ENCODE results near the gene MYL11.
"Not testable (repeated sequence)": the region's sequence is repeated elsewhere in the genome, so short reads cannot be mapped to it uniquely, and the experiment has no call there.

The MYL11 gene, protein sequence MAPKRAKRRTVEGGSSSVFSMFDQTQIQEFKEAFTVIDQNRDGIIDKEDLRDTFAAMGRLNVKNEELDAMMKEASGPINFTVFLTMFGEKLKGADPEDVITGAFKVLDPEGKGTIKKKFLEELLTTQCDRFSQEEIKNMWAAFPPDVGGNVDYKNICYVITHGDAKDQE

DNA sequence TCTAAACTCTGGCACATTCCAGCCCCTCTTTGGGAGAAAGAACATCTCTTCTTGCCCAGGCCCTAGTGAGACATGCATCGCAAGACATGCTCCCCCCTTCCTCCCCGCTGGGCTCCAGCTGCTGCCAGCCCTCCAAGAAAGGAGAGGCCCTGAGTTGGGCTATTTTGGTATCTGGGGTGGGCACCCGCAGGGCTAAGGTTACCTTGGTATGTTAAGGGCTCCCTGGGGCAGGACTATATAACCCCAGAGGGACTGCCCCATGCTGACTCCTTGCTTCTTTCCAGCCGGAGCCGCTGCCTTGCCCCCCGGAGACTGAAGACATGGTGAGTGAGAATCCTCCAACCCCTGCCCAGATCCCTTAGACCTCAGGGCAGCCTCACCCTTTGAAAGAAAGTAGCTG, at the start of gene MYL11:
TSS of gene MYL11 (plus strand) at position 265 of the 400 bp plus-strand sequence. CDS start at position 321, 56 bp downstream.
- DNase-seq: no peak

DNA sequence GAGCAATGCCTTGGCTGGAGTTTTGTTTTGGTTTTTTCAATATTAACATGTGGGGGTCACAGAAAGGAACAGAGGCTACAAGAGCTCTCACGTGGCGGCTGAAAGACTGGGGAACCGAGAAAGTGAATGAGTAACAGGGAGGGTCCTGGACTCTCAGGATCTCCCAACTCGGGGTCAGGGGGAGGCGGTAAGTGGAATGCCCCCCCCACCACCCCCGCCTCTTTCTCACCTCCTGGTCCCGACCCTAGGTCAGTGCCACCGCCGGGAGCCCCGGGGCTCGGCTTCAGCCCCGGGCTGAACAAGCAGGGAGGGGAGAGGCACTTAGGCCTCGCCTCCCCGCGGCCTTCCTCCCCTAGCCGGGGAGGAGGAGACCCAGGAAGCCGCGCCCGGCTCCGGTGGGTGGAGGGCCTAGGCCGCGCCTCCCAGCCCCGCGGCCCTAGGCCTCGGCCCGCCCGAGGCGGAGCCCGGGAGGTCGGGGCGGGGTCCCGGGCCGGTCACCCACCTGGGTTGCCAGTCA, 40.1 kb upstream of the MYL11 start:
- DNase-seq: peak; percentile 77

DNA sequence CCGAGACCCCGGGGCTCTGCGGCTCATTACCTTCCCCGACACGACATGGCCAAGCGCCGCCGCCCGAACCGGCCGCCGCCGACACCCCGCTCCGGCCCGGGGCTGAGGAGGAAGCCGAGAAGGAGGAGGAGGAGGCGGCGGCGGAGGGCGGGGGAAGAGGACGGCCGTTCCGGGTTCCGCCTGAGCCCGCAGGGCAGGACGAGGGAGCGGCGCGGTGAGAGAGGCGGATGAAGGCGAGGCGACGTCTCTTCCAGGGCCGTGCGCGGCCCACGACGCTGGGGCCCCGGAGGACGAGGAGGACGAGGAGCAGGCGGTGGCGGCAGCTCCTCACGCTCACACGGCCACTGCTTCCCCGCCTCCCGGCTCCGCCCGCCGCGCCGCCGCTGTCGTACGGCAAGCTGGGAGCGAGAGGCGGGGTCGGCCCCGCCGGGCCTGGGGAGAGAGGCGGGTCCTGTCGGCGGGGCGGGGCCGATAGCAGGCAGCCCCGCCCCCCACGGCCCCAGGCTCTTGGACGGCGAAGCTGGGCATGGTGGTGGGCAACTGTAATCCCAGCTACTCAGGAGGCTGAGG, 39.5 kb upstream of the MYL11 start:
- peak; percentile 87 for DNase-seq

DNA sequence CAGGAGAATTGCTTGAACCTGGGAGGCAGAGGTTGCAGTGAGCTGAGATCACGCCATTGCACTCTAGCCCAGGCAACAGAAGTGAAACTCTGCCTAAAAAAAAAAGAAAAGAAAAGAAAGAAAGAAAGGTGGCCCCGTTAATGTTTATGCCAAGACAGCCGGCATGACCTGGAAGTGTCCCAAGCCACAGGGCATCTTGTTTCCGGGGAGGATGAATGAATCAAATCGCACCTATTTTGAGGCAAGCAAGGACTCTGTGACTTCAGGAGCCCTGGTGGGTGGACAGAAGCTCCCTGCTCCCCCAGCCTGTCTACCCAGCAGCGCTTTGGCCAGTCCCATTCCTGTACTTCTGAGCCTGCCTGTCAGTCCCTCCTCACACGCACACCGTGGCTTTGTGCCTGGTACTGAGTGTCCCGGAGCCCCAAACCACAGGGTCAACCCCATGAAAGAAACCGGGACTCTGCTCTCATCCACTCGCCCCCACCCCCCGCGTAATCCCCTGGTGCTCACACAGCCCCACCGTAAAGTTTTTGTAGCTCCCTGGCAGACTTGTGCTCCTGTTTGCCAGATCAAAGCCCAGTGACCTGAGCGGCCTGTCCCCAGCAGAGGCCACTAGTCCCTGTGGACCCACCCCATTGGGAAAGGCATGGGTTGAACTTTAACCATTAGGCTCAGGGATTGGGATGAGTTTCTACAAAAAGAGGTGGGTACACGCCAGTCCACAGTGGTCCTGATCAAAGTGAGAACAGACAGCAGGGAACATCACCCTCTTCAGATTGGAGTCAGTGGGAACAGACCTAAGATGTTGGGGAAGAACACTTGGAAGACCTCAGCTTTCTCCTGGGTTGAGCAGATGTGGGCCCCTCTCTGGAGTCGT, 38.8 kb upstream of the MYL11 start:
- DNase-seq: no peak

DNA sequence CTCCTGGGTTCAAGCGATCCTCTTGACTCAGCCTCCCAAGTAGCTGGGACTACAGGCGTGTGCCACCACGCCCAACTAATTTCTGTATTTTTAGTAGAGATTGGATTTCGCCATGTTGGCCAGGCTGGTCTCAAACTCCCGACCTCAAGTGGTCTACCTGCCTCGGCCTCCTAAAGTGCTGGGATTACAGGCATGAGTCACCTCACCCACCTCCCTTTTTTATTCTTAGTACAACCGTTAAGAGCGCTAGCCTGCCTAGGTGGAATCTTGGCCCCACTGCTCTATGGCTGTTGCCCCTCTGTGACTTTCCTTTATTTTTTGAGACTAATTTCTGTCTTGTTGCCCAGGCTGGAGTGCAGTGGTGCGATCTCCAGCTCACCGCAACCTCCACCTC, 36.6 kb upstream of the MYL11 start:
- DNase-seq: not testable (repeated sequence)

DNA sequence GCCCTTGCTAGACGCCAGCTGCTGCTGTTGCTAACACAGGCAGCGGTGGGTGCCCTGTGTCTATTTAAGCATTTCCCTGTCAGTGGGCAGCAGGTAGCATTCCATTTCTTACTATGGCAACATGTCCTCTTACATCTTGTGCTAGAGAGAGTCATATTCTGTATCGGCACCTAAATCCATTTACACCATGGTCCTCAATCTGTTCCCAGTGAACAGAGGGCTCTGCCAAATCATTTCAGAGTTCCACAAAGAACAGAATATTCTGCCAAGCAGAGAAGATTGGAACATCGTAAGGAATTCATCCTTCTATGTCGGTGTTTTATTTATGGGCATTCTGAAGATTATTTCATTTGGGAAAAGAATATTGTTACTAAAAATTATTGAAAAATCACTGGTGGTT, 35.9 kb upstream of the MYL11 start:
- not testable (repeated sequence) for DNase-seq

DNA sequence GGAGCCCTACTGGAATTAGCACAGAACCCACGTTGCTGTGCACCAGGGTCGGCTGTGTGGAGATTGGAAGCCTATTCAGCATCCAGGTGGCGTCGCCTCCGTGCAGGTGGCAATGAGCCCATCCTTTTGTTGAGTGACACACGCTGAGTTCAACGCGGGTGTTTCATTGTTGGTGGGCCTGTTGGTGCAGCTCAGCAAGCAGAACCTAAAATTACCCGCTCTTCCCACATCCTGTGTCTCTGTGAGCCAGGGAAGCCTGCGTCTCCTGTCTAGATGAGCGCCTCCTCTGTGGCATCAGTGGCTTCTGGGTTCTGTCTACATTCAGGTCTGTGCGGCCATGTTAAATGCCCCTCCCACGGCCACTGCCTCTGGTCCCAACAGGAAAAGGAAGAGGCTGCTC, 34.0 kb upstream of the MYL11 start:
- DNase-seq: no peak

DNA sequence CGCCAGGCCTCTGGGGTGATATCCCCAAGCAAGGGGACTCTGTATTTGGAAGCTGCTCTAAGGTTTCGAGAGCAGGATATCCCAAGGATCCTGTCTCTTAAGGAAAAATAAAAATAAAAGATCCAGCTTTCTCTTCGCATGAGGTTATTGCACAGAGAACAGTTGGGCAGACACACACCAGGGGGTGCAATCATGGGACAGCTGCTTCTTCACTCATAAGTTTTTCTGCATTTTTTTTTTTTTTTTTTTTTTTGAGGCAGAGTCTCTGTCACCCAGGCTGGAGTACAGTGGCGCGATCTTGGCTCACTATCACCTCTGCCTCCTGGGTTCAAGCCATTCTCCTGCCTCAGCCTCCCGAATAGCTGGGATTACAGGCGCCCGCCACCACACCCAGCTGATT, 32.6 kb upstream of the MYL11 start:
- not testable (repeated sequence) for DNase-seq

DNA sequence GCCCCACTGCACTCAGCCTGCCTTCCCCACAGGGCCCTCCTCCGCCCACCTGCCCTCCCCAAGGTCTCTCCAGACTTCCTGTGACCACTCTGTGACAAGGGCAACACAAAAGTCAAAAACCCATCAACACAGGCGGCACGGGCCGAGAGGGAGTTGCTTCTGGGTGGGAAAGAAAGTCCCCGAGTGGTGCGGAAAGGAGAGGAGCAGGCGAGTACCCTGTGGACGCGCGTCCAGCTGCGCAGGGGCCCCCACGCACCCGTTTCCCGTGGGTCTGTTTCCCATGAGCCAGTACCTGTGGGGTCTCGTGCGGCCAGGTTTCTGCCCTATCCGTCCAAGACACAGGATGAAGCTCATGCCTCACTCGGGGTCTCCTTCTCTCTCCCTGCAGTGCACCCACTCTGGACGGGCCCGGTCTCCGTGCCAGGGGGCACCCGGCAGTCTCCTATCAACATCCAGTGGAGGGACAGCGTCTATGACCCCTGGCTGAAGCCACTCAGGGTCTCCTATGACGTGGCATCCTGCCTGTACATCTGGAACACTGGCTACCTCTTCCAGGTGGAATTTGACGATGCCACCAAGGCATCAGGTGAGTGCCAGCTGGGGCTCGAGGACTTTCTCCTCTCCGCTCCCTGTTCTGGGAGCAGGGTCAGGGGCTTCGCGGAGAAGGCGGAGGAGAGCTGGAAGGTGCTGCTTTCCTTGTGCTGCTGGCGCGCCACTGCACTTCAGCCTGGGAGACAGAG, 31.7 kb upstream of the MYL11 start:
- DNase-seq: no peak

DNA sequence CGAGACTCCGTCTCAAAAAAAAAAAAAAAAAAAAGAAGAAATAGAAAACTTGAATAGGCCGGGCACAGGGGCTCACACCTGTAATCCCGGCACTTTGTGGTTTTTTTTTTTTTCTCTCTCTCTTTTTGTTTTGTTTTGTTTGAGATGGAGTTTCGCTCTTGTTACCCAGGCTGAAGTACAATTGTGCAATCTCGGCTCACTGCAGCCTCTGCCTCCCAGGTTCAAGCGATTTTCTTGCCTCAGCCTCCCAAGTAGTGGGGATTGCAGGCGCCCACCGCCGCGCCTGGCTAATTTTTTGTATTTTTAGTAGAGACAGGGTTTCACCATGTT, 31.1 kb upstream of the MYL11 start:
- not testable (repeated sequence) for DNase-seq

DNA sequence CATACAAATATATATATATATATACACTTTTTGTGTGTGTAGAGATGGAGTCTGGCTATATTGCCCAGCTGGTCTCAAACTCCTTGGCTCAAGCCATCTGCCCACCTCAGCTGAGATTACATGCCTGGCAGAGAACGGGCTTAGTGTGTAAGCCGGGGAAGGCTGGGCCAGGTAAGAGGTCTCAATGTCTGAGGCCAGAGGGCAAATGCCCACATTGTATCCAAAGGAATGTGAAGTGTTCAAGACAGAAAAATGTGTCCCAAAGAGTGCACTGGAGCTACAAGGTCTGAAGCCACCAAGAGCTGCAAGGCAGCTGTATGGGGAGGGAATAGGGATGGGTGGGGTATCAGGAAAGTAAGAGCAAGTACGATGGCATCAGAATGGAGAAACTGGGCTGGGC, 28.3 kb upstream of the MYL11 start:
- DNase-seq: no peak

DNA sequence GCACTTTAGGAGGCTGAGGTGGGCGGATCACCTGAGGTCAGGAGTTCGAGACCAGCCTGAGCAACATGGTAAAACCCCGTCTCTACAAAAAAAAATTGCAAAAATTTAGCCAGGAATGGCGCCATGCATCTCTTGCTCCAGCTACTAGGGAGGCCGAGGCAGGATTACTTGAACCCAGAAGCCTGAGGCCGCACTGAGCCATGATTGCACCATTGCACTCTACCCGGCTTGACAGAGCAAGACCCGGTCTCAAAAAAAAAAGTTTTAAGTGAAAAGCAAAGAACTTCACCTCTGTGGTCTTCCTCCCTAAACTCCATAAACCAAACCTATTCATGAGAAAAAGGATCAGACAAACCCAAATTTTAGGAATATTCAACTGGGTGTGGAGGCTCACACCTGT, 26.5 kb upstream of the MYL11 start:
- no peak for DNase-seq

DNA sequence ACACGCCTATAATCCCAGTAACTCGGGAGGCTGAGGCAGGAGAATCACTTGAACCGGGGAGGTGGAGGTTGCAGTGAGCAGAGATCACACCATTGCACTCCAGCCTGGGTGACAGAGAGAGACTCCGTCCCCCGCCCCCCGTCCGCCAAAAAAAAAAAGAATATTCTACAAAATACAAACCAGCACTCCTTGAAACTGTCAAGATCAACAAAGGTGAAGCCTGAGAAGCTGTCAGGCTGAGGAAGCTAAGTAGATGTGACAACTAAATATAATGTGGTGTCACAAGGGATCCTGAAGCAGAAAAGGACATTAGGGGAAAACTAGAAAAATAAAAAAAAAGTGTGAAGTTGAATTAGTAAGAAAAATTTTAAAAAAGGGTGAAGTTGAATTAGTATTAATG, 25.7 kb upstream of the MYL11 start:
- DNase-seq: no peak

DNA sequence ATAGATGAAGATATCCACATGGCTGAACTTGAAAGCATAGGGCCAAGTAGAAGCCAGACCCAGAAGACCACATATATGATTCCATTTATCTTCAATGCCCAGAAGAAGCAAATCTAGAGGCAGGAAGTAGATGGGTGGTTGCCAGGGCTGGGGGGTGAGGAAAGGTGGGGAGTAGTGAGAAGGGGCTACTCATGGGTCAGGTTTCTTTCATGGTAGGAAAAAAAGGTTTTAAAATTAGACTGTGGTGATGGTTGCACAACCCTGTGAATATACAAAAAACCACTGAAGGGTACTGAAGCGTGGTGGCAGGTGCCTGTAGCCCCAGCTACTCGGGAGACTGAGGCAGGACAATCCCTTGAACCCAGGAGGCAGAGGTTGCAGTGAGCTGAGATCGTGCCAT, 24.9 kb upstream of the MYL11 start:
- no peak for DNase-seq

DNA sequence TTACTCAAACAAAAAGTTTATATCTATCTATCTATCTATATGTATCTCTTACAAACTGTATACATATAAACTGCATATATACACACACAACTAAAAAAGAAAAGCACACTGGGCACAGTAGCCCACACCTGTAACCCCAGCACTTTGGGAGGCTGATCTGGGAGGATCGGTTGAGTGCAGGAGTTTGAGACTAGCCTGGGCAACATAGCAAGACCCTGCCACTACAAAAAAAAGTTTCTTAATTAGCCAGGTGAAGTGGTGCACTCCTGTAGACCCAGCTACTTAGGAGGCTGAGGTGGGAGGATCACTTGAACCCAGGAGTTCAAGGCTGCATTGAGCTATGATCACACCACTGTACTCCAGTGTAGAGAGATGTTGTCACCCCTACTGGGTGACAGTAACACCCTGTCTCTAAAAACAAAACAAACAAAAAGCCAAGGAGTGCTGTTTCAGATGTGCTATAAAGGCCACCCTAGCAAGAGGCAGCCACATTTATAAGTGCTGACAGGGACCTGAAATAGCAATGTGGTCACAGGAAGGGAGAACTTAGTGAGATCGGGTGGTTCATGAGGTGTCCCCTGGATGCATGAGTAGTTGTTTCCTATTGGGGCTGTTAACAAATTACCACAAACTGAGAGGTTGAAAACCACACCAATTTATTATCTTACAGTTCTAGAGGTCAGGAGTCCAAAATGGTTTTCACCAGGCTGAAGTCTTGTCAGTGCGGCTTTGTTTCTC, 24.3 kb upstream of the MYL11 start:
- no peak for DNase-seq

DNA sequence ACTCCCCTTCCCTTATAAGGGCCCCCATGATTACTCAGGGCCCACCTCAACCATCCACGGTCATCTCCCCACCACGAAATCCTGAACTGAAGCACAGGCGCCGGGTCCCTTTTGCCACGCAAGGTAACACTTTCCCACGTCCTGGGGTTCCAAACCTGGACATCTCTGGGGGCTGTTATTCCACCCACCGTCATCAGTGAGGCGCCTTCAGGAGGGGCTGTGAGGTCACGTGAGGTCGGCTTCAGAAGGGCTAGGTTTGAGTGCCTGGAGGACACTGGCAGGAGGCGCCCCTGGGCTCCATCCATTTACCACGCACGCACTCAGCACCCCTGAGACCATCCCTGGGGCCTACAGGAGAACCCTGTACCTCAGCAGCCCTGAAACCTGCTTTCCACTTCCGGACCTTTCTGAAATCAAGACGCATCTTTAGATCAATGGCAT, 23.6 kb upstream of the MYL11 start:
- no peak for DNase-seq

DNA sequence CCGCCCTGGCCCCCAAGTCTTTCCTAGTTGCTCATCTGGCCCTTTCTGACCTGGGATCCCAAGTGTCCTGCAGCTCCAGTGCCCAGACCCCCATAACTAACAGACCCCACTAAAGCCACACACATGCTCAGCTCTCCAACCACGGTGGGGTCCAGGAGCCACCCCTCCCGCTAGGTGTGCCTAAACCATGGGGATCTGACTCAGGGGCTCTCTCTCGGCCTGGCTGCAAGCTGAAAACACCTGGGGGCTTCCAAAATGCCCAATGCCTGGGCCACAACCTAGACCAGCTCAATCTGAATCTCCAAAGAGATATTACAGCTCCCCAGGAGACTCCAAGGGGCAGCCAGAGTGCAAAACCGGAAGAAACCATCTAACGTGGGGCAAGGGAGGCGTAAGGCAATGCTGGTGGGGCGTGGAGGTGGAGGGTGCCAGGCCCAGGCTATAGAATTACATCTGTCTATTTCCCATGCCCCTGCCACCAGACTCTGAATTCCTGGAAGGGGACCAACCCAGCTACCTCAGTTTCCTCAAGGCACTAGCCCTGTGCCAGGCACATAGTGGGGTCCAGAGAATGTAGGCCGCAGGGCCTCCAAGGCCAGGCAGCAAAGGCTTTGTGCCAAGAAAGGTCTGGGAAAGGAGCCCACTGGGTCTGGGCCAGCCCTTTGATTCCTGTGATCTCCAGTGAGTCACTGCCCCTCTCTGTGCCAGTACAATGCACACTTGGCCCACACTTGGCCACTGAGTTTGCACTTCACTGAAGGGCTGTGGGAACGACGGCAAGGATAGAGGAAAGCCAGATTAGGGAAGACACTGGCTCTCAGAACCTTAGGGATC, 22.8 kb upstream of the MYL11 start:
- peak; percentile 66 for DNase-seq

DNA sequence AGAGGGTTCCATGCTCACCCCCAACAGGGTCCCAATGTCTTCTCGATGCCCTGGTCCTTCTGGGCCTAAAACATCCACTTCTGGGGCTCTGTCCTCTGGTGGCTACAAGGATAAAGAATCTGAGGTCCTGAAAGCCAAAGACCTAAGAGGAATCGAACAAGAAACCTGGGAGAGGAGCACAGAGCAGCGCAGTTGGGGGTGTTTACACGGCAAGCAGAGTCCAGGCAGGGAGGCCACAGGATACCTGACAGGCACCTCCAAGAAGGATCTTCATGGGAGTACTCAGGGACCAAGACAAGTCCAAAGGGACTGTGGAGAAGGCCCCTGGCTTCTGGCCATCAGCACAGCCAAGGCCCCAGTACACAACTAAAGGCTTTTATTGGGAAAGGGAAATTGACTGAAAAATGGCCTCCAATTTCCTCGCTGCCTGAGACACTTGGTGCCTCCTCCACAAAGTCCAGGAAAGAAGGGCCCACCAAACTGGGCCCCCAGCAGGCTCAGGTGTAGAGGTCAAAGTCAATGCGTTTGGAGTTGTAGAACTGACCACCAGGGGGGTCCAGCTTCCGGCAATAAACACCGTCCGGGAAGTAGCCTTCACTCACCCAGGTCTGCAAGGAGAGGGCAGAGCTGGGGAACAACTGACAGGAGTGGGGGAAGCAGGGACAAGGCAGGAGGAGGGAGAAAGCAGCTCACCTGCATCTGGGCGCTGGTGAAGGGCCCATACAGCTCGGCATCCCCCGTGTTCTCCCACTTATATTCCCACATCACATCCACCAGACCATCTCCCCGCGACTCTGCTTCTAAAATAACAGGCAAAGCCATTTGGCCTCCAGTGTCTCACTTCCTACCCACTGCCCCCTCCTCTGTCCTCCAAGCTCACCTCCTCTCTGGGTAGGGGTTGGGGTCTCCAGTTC, 21.9 kb upstream of the MYL11 start:
- DNase-seq: no peak

DNA sequence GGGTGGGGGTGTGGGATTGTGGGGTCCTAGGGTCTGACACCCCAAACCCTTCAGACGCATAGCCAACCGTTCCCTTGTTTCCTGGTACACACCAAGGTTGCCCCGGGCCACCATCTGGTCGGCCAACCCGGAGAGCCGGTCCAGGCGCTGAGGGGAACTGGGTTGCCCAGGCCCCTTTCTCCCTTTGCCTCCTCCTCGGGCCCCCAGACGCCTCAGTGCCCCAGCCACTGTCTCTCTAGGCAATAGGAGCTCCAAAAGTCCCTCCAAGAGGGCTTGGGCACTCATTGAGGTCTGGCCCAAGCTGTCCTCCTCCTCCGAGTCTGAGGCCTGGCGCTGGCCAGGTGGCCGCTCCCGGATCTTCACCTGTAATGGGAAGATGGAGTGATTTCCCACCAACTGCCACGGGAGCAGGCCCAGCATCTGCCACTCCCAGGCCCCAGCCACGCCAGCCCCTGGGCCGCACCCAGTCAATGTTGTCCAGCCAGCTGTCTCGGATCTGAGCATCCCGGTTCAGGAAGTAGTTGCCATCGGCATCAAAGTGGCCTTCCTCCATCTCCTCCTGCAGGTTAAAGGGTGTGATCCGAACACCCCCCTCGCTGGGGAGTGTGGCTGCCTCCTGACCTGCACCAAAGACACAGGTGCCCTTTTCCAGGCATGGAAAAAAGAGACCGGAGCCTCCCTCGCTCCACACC, 21.0 kb upstream of the MYL11 start:
- no peak for DNase-seq
